C4-2B (cell line): Measurements from ENCODE around the gene HGF.

Source experiments
- H3K27ac ChIP-seq: fragments of 450-650 bp; 2 replicates; pipeline ENCODE4 v1.5.1; 2017
- ZFX ChIP-seq: fragments of 450-650 bp; IDR thresholded peaks from 2 replicates; pipeline ENCODE4 v1.6.1; 2017
- TF ChIP-seq, protein P1 (sequence below): fragments of 450-650 bp; conservative IDR thresholded peaks from 2 replicates; pipeline ENCODE4 v1.5.1; 2017; ENCODE audit warnings: mild to moderate bottlenecking

The HGF gene

DNA sequence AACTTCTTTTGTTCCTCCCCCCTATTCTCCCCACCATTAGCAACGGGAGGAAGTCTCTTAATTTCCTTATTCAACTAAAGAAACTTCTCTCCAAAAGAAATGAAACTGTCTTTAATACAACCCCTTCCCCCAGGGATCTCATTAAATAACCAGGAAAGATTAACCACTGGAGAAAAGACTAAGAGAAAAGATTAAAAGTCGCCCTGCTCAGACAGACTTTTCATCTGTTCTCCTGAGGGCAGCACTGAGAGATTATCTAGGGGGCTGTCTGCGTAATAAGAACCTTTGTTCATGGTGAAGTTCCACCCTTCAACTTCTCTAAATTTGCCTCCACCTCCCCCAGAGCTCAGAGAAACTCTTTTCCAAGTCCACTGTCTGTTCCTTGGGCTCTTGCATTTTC is 105.5 kb downstream of the HGF start:
- no peak overlapping the region for H3K27ac ChIP-seq
- TF ChIP-seq ZFX, result no peak
- TF ChIP-seq, protein P1, sequence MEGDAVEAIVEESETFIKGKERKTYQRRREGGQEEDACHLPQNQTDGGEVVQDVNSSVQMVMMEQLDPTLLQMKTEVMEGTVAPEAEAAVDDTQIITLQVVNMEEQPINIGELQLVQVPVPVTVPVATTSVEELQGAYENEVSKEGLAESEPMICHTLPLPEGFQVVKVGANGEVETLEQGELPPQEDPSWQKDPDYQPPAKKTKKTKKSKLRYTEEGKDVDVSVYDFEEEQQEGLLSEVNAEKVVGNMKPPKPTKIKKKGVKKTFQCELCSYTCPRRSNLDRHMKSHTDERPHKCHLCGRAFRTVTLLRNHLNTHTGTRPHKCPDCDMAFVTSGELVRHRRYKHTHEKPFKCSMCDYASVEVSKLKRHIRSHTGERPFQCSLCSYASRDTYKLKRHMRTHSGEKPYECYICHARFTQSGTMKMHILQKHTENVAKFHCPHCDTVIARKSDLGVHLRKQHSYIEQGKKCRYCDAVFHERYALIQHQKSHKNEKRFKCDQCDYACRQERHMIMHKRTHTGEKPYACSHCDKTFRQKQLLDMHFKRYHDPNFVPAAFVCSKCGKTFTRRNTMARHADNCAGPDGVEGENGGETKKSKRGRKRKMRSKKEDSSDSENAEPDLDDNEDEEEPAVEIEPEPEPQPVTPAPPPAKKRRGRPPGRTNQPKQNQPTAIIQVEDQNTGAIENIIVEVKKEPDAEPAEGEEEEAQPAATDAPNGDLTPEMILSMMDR, result no peak

- H3K27ac ChIP-seq, result no peak overlapping the region
- TF ChIP-seq, protein P1, result no peak
- TF ChIP-seq ZFX, result no peak
These were observed 107.3 kb downstream of the HGF start for GRCh38 chr7:81662531-81662930.

- no peak overlapping the region for H3K27ac ChIP-seq
- TF ChIP-seq, protein P1, result no peak
- no peak for TF ChIP-seq ZFX
These were observed 110.0 kb downstream of the HGF start for GRCh38 chr7:81659697-81660395.

- H3K27ac ChIP-seq, result no peak overlapping the region
- TF ChIP-seq, protein P1, result no peak
- no peak for TF ChIP-seq ZFX
These were observed 112.3 kb downstream of the HGF start for GRCh38 chr7:81657551-81657950.

- H3K27ac ChIP-seq, result no peak overlapping the region
- no peak for TF ChIP-seq ZFX
- TF ChIP-seq, protein P1, result no peak
These were observed 114.6 kb downstream of the HGF start for GRCh38 chr7:81655271-81655670.

DNA sequence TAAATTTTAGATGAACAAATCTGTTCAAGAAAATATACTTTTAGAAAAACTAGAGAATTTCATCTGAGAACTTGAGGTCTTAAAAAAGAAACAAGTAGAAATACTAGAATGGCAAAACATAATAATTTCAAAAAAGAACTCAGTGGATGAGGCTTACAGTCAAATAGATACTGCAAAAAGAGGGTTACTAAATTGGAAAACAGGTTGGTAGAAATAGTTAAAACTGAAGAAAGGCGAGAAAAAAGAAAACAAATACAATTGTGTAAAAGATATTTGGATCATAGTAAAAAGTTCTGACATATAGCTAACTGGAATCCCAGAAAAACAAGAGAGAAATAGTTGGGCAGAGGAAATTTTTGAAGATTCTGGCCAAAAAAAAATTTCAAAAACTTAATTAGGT is 117.6 kb downstream of the HGF start:
- H3K27ac ChIP-seq, result no peak overlapping the region
- TF ChIP-seq ZFX, result no peak
- TF ChIP-seq, protein P1, result no peak
